Stimulated activated CD8-positive, alpha-beta memory T cell treated with anti-CD3 and anti-CD28 coated beads, Interleukin-7, amount 100 ng/mL, for 24 hours (primary cell): Measurements from ENCODE around the gene CSF2.

Experiments used
- DNase-seq: peaks from one replicate; pipeline ENCODE4 v3.0.0-alpha.2; 2020; ENCODE audit warnings: low read depth

CSF2 gene

GRCh38 chr5:132073231-132074013 is at the start of gene CSF2:
CSF2 (plus strand) TSS chr5:132073789; CDS start chr5:132073824, 35 bp downstream.
- no peak for DNase-seq

- no peak for DNase-seq
These were observed 49.5 kb upstream of the CSF2 start for GRCh38 chr5:132024117-132024435.

- no peak for DNase-seq
These were observed 48.7 kb upstream of the CSF2 start for GRCh38 chr5:132024789-132025402.

GRCh38 chr5:132025403-132025971 is 48.1 kb upstream of the CSF2 start:
- no peak for DNase-seq

- DNase-seq = no peak
These were observed 47.0 kb upstream of the CSF2 start for GRCh38 chr5:132026516-132027008.

- no peak for DNase-seq
These were observed 46.6 kb upstream of the CSF2 start for GRCh38 chr5:132027027-132027426.

- DNase-seq = no peak
These were observed 43.8 kb upstream of the CSF2 start for GRCh38 chr5:132029609-132030330.

- DNase-seq = no peak
These were observed 43.0 kb upstream of the CSF2 start for GRCh38 chr5:132030610-132031009.

GRCh38 chr5:132032196-132032595 is 41.4 kb upstream of the CSF2 start:
- DNase-seq = no peak

- no peak for DNase-seq
These were observed 40.5 kb upstream of the CSF2 start for GRCh38 chr5:132033122-132033521.

GRCh38 chr5:132037353-132037752 is 36.2 kb upstream of the CSF2 start:
- no peak for DNase-seq

GRCh38 chr5:132044207-132044606 is 29.4 kb upstream of the CSF2 start:
- DNase-seq = no peak

- no peak for DNase-seq
These were observed 26.7 kb upstream of the CSF2 start for GRCh38 chr5:132046880-132047299.

- no peak for DNase-seq
These were observed 24.5 kb upstream of the CSF2 start for GRCh38 chr5:132049093-132049492.

- no peak for DNase-seq
These were observed 24.0 kb upstream of the CSF2 start for GRCh38 chr5:132049559-132049958.

- no peak for DNase-seq
These were observed 23.5 kb upstream of the CSF2 start for GRCh38 chr5:132050136-132050535.

GRCh38 chr5:132050661-132051552 is 22.7 kb upstream of the CSF2 start:
- no peak for DNase-seq

GRCh38 chr5:132052520-132052919 is 21.1 kb upstream of the CSF2 start:
- DNase-seq = no peak

GRCh38 chr5:132053483-132053882 is 20.1 kb upstream of the CSF2 start:
- no peak for DNase-seq

- DNase-seq = no peak
These were observed 19.4 kb upstream of the CSF2 start for GRCh38 chr5:132054031-132054696.
